K562 (cell line): Measurements from ENCODE around the gene SF3B3.

Source experiments
- CHCHD3 ChIP-seq: fragments of 250-450 bp; sonication (Bioruptor Pico); IDR thresholded peaks from 2 replicates; pipeline ENCODE4 v2.1.2; 2022; ENCODE audit warnings: mild to moderate bottlenecking
- CTCF ChIP-seq, 3 experiments: IDR thresholded peaks in 2 of 3; conservative IDR thresholded peaks in 1 of 3; 2 replicates each; pipeline ENCODE4 v1.5.1; 2011 to 2012; ENCODE audit warnings: low read length in 3 of 3, mild to moderate bottlenecking in 3 of 3, control low read depth in 2 of 3, improper control_type of control experiment in 1 of 3, inconsistent platforms in 1 of 3, low read depth in 1 of 3, mixed read lengths in 1 of 3, moderate library complexity in 1 of 3; ENCODE audit not compliant: insufficient read depth in 2 of 3
- RB1 ChIP-seq: fragments of 450-650 bp; IDR thresholded peaks from 2 replicates; pipeline ENCODE4 v1.6.1; 2017; ENCODE audit warnings: low read depth, mild to moderate bottlenecking
- SMC3 ChIP-seq: conservative IDR thresholded peaks from 2 replicates; pipeline ENCODE4 v1.6.1; 2011; ENCODE audit warnings: low read depth, low read length, improper control_type of control experiment; ENCODE audit not compliant: insufficient read depth
- SNAPC5 ChIP-seq: fragments of 250-450 bp; sonication (Bioruptor Pico); IDR thresholded peaks from 2 replicates; pipeline ENCODE4 v1.8.0; 2021; ENCODE audit warnings: moderate library complexity, mild to moderate bottlenecking, inconsistent platforms
- ZNF263 ChIP-seq: sonication (generic); formaldehyde crosslinking; IDR thresholded peaks from 2 replicates; pipeline ENCODE4 v1.8.0; 2022; ENCODE audit warnings: mild to moderate bottlenecking, missing genetic modification reagents, borderline replicate concordance

GRCh38 chr16:70576431-70577255, 53.0 kb downstream of the SF3B3 start:
- TF ChIP-seq CHCHD3 (CRISPR knock-in tag) (no peak), CTCF (IDR thresholded peaks at IDR 0.05 in 2 of 3, conservative IDR thresholded peaks at IDR 0.05 in 1 of 3; ENCODE audit: insufficient read depth in 2 of 3, low read depth in 1 of 3, low read length in 3 of 3) (no peak), ZNF263 (no peak), RB1 (no peak), SMC3 (no peak), SNAPC5 (CRISPR knock-in tag) (no peak)
